Measurements from ENCODE around the gene COQ9. TPM values are rescaled to one million over a fixed set of nuclear protein-coding genes. Genes with fewer than 3 reads are reported as not detected.
A peak's percentile ranks its signal among the peaks of the same experiment; 100 is the strongest.

COQ9 gene
- total and polyA plus RNA-seq, 11 donors: 126 to 436 (median 191) TPM

DNA sequence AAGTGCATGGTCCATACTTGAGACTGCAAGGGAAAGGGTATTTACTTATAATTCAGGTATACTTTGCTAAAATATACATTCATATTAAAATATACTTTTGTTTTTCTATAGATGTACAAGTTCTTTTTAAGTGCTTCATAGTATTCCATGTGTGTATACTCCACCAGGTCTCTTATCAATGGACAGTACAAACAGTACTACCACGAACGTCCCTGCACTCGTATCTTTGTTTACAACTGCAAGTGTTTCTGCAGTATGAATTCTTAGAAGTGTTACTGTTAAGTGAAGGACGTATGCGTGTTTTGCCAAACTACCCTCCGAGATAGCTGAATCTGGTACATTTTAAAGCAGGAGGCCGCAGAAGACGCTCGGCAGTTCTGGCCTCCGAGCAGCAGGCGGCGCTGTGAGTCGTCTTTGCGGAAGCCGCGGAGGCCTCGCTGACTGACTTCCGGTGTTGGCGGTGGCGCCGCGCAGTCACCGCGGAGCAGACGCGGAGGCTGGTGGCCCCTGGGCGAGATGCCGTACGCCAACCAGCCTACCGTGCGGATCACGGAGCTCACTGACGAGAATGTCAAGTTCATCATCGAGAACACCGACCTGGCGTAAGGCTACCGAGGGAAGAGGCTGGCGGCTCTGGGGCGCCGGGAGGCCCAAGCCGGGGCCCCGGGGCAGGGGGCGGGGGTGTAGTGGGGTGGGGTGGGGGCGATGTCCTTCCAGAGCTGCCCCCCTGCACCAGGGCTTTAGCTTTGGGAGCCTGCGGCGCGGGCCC is 15.1 kb downstream of the COQ9 start, which contains the start of gene POLR2C:
Gene POLR2C, plus strand, starts transcription at position 471 of the 769 bp plus-strand sequence. Its CDS starts 46 bp downstream, at position 517.
- peaks cover 0 to 32% (median 20%) of the 10 kb centered on the region in 12 donors for H3K4me1 ChIP-seq
- WGBS, 4 donors: 1 to 2% (median 2%) methylated on average over 28 to 47 of the region's 47 CpGs
- DNase-seq (peak; percentile 87 to 95 (median 90)), ATAC-seq (peak; percentile 81 to 92 (median 89))
- TF ChIP-seq, protein P1, sequence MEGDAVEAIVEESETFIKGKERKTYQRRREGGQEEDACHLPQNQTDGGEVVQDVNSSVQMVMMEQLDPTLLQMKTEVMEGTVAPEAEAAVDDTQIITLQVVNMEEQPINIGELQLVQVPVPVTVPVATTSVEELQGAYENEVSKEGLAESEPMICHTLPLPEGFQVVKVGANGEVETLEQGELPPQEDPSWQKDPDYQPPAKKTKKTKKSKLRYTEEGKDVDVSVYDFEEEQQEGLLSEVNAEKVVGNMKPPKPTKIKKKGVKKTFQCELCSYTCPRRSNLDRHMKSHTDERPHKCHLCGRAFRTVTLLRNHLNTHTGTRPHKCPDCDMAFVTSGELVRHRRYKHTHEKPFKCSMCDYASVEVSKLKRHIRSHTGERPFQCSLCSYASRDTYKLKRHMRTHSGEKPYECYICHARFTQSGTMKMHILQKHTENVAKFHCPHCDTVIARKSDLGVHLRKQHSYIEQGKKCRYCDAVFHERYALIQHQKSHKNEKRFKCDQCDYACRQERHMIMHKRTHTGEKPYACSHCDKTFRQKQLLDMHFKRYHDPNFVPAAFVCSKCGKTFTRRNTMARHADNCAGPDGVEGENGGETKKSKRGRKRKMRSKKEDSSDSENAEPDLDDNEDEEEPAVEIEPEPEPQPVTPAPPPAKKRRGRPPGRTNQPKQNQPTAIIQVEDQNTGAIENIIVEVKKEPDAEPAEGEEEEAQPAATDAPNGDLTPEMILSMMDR (IDR thresholded peaks at IDR 0.05): peak; percentile 90 to 99 (median 96)
- TF ChIP-seq POLR2A (IDR thresholded peaks at IDR 0.05): peak in 1 of 2 donors; percentile 83
- H3K27me3 ChIP-seq: no peaks in the 10 kb centered on the region
- H3K27ac ChIP-seq: peak within 1 kb of the TSS; percentile 54 to 93 (median 86)
- peak within 1 kb of the TSS; percentile 67 to 99 (median 88) for H3K4me3 ChIP-seq
- intact Hi-C loops (cut with DNase I): loop anchor here in 3 of 10 donors (2.0 to 5.0 kb wide), 2 partner anchors 54 to 55 kb away; no protein-coding TSS in a partner anchor
- peaks cover 0 to 82% (median 74%) of the 10 kb centered on the region in 9 donors for H3K36me3 ChIP-seq
- no peaks in the 10 kb centered on the region for H3K9me3 ChIP-seq

DNA sequence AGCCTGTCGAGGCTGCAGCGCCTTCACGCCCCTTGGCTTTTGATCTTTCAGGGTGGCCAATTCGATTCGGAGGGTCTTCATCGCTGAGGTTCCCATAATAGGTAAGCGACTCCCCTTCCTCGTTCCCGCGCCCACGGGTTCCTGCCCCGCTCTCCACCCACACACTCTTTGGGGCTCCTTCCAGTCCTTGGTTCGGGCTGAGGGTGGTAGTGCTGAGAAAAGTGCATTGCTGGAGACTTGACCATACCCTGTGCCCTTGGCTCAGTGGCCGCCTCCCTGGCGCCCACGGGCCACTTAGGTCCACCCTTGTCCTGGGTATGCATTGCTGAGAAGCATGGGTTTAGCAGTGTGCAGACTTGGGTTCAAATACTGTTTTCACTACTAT is 15.7 kb downstream of the COQ9 start:
- DNase-seq: no peak
- WGBS, 4 donors: 0 to 1% (median 1%) methylated on average over 16 of the region's 16 CpGs
- H3K4me1 ChIP-seq: peaks cover 0 to 32% (median 20%) of the 10 kb centered on the region in 12 donors
- peak in 3 of 4 donors; percentile 21 to 40 (median 40) for ATAC-seq
- peaks cover 0 to 82% (median 74%) of the 10 kb centered on the region in 9 donors for H3K36me3 ChIP-seq
- H3K27ac ChIP-seq: peak overlapping the region; percentile 54 to 93 (median 86)
- TF ChIP-seq POLR2A (IDR thresholded peaks at IDR 0.05): no peak
- TF ChIP-seq, protein P1 (IDR thresholded peaks at IDR 0.05): no peak
- no peaks in the 10 kb centered on the region for H3K27me3 ChIP-seq
- no peaks in the 10 kb centered on the region for H3K9me3 ChIP-seq
- H3K4me3 ChIP-seq: peak overlapping the region; percentile 67 to 99 (median 88)
- intact Hi-C loops (cut with DNase I): loop anchor here in 3 of 10 donors (2.0 to 5.0 kb wide), 2 partner anchors 54 kb away; no protein-coding TSS in a partner anchor

DNA sequence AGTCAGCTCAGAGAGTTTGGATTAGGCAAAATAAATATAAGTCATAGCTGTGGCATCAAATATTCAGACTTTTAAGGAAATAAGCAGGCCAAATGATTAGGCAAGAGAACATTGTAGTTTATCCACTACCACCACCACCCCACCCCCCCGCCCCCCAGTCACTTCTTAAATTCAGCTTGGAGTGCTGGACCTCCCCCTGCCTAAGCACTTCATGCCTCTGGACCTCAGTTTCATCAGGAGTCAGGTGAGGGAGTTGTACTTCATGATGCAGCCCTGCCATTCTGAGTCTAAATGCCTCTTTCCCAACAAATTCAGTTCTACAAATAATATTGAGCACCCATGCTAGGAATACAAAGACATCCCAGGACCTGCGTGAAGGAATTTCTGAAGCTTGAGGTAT is 17.2 kb downstream of the COQ9 start:
- H3K36me3 ChIP-seq: peaks cover 0 to 82% (median 74%) of the 10 kb centered on the region in 9 donors
- DNase-seq: no peak
- H3K27ac ChIP-seq: no peak overlapping the region
- WGBS, 4 donors: 91 to 98% (median 96%) methylated on average over 2 of the region's 2 CpGs
- H3K9me3 ChIP-seq: no peaks in the 10 kb centered on the region
- H3K27me3 ChIP-seq: no peaks in the 10 kb centered on the region
- peaks cover 0 to 32% (median 20%) of the 10 kb centered on the region in 12 donors for H3K4me1 ChIP-seq
- no peak overlapping the region for H3K4me3 ChIP-seq
- TF ChIP-seq POLR2A (IDR thresholded peaks at IDR 0.05): no peak
- TF ChIP-seq, protein P1 (IDR thresholded peaks at IDR 0.05): no peak
- no peak for ATAC-seq
- intact Hi-C loops (cut with DNase I): loop anchor here in 2 of 10 donors (5.0 kb wide), 1 partner anchor 53 kb away; no protein-coding TSS in a partner anchor

DNA sequence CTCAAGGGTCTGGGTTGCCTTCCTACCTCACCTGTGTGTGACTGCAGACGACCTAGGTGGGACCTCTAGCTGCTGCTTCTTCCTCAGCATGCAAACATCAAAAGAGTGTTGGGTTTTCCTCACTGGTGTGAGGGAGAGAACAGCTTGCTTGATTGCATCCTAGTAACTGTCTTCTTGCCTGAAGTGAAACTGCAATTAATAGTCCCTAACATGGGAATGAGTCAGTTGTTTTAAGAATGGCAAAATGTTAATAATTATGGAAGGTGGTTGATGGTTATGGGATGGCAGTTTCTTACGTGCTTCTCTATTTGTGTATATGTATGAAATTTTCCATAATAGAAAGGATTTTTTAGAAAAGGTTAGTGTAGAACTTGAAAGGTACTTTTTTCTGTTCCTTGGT is 21.1 kb downstream of the COQ9 start:
- Histone ChIP-seq H3K27me3 (no peaks in the 10 kb centered on the region), H3K9me3 (no peaks in the 10 kb centered on the region), H3K27ac (no peak overlapping the region), H3K36me3 (peaks cover 0 to 98% (median 93%) of the 10 kb centered on the region in 9 donors), H3K4me3 (no peak overlapping the region), H3K4me1 (peaks cover 0 to 48% (median 28%) of the 10 kb centered on the region in 12 donors)
- WGBS, 4 donors: 86 to 96% (median 90%) methylated on average over 2 of the region's 2 CpGs
- no peak for TF ChIP-seq POLR2A (IDR thresholded peaks at IDR 0.05)
- TF ChIP-seq, protein P1 (IDR thresholded peaks at IDR 0.05): no peak
- no peak for DNase-seq
- no peak for ATAC-seq
- intact Hi-C loops (cut with DNase I): no loop called here

Measured in heart left ventricle (tissue), 16 donors.